Endodermal cell (in vitro differentiated cells): ENCODE results near the gene RNF225. TPM values are rescaled to one million over a fixed set of nuclear protein-coding genes. Genes with fewer than 3 reads are reported as not detected.
"Not testable (repeated sequence)": the region's sequence is repeated elsewhere in the genome, so short reads cannot be mapped to it uniquely, and the experiment has no call there.

ENCODE experiments used
- DNase-seq: peaks from one replicate; pipeline ENCODE4 v3.0.0-alpha.2; 2017
- H3K27ac ChIP-seq: 2 replicates; pipeline ENCODE4 v1.5.1; 2013; ENCODE audit warnings: mild to moderate bottlenecking, low read depth, low read length, moderate library complexity
- H3K27me3 ChIP-seq: 2 replicates; pipeline ENCODE4 v1.6.1; 2013; ENCODE audit warnings: mild to moderate bottlenecking, low read length, moderate library complexity; ENCODE audit not compliant: insufficient read depth, control insufficient read depth, poor library complexity, severe bottlenecking
- H3K36me3 ChIP-seq: 2 replicates; pipeline ENCODE4 v1.7.0; 2013; ENCODE audit warnings: mild to moderate bottlenecking, low read length, moderate library complexity; ENCODE audit not compliant: control insufficient read depth, insufficient read depth
- H3K4me1 ChIP-seq: one replicate; pipeline ENCODE4 v1.7.0; 2013; ENCODE audit warnings: low read length; ENCODE audit not compliant: control insufficient read depth, insufficient read depth
- H3K4me3 ChIP-seq: 2 replicates; pipeline ENCODE4 v1.5.1; 2013; ENCODE audit warnings: mild to moderate bottlenecking, low read length, moderate library complexity
- H3K9ac ChIP-seq: 2 replicates; pipeline ENCODE4 v1.6.1; 2013; ENCODE audit warnings: mild to moderate bottlenecking, low read length, moderate library complexity; ENCODE audit not compliant: poor library complexity, severe bottlenecking; ENCODE audit errors: extremely low read depth
- H3K9me3 ChIP-seq: 2 replicates; pipeline ENCODE4 v1.6.1; 2013; ENCODE audit warnings: mild to moderate bottlenecking, low read length, moderate library complexity; ENCODE audit not compliant: control insufficient read depth
- H3K27ac Mint-ChIP-seq: 2 replicates; pipeline ENCODE4 v1.8.0; 2020; ENCODE audit warnings: mixed read lengths
- H3K27me3 Mint-ChIP-seq: 2 replicates; pipeline ENCODE4 v1.8.0; 2021; ENCODE audit warnings: mild to moderate bottlenecking, mixed read lengths; ENCODE audit not compliant: insufficient read depth
- H3K36me3 Mint-ChIP-seq: 2 replicates; pipeline ENCODE4 v1.8.0; 2020; ENCODE audit warnings: low read depth, mixed read lengths
- H3K4me1 Mint-ChIP-seq: 2 replicates; pipeline ENCODE4 v1.8.0; 2020; ENCODE audit warnings: mixed read lengths
- H3K4me3 Mint-ChIP-seq: 2 replicates; pipeline ENCODE4 v1.8.0; 2020; ENCODE audit warnings: mild to moderate bottlenecking, moderate library complexity, mixed read lengths
- H3K9me3 Mint-ChIP-seq: 2 replicates; pipeline ENCODE4 v1.8.0; 2020; ENCODE audit warnings: mild to moderate bottlenecking, mixed read lengths
- CTCF ChIP-seq: fragments of 200-600 bp; sonication (generic); conservative IDR thresholded peaks from 2 replicates; pipeline ENCODE4 v1.5.0; 2021; ENCODE audit warnings: antibody characterized with exemption, mild to moderate bottlenecking
- WGBS, 2 experiments: methylation state at CpG; one replicate each; pipeline versions ENCODE4 v1.1.5 to v1.1.7; 2013; ENCODE audit warnings: missing lambda C conversion rate in 2 of 2, mixed read lengths in 1 of 2; ENCODE audit not compliant: insufficient coverage in 1 of 2, insufficient read length in 1 of 2; 5-methylcytosine and 5-hydroxymethylcytosine counted together
- total RNA-seq, 2 donors: library from RNA; stranded (reverse); fragmentation: NEBNext Ultra II Directional in 1 of 2; extraction: Animal tissue kit (Norgen Biotek cat#: 25700) in 1 of 2; gene quantifications; 2 replicates in 1 of 2; 3 replicates in 1 of 2; pipeline ENCODE4 v1.2.1, GENCODE V29; 2021

Gene RNF225
- total RNA-seq, 2 donors from 2014 or later = 0.82 to 0.92 TPM

DNA sequence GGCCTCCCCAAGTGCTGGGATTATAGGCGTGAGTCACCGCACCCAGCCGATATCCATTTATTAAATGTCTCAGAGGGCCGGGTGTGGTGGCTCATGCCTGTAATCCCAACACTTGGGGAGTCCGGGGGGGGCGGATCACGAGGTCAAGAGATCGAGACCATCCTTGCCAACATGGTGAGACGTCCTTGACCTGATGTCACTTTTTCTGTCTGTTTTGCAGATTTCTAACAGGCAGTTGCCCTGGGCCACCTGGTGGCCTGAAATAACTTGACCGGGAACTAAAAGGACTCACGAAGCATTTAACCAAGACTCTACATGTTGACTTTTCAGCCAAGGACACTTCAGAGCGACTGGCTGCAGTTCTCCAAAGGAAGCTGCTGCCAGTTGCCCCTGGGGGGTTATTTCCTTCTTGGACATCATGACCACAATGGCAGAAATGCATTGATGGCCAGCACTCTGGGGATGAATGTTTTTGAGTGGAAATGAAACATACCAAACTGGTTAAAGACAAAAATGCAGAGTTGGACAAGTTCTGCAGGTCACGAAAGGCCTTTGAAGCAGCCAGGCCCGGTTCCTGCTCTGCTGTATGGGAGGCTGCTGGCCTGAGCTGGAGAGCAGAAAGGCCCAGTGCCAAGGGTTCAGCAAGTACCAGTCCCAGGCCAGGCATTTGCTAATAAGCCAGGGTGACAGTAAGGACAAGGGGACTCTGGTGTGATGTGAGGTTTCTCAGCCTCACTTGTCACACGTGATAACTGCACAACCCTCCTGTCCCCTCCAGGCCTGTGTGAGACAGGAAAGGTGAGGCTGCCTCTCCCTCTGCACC lies 22.9 kb upstream of the RNF225 start:
- Histone ChIP-seq H3K4me3 (no peak overlapping the region), H3K27ac (no peak overlapping the region), H3K9ac (no peak overlapping the region), H3K4me1 (no peaks in the 10 kb centered on the region), H3K27me3 (no peaks in the 10 kb centered on the region), H3K36me3 (no peaks in the 10 kb centered on the region), H3K9me3 (no peaks in the 10 kb centered on the region)
- WGBS, 2 experiments = 84 to 89% methylated on average over 15 of the region's 15 CpGs
- peak; percentile 69 for DNase-seq
- Mint-ChIP-seq H3K27me3 (no peaks in the 10 kb centered on the region), H3K4me1 (no peaks in the 10 kb centered on the region), H3K27ac (no peak overlapping the region), H3K36me3 (peaks cover 4% of the 10 kb centered on the region), H3K9me3 (no peaks in the 10 kb centered on the region), H3K4me3 (no peak overlapping the region)
- peak; percentile 73 for TF ChIP-seq CTCF

DNA sequence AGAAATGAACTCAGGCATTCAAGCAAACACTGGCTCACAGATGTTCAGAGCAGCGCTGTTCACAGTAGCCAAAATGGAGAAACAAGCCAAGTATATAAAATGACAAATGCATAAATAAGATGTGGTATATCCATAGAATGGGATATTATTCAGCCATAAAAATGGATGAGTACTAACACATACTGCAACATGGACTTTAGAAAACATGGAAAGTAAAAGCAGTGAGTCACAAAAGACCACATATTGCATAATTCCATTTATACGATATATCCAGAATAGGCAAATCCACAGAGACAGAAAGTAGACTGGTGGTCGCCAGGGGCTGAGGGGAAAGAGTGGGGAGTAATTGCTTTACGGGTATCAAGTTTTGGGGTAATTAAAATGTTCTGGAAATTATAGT lies 21.3 kb upstream of the RNF225 start:
- no peaks in the 10 kb centered on the region for H3K4me1 ChIP-seq
- WGBS, 2 experiments = 89 to 97% methylated on average over 3 to 4 of the region's 4 CpGs
- H3K27ac Mint-ChIP-seq = no peak overlapping the region
- no peaks in the 10 kb centered on the region for H3K27me3 Mint-ChIP-seq
- no peak overlapping the region for H3K27ac ChIP-seq
- no peak overlapping the region for H3K4me3 ChIP-seq
- no peak overlapping the region for H3K9ac ChIP-seq
- H3K36me3 Mint-ChIP-seq = peaks cover 4% of the 10 kb centered on the region
- H3K36me3 ChIP-seq = no peaks in the 10 kb centered on the region
- H3K9me3 Mint-ChIP-seq = no peaks in the 10 kb centered on the region
- no peaks in the 10 kb centered on the region for H3K4me1 Mint-ChIP-seq
- DNase-seq = no peak
- no peak overlapping the region for H3K4me3 Mint-ChIP-seq
- no peaks in the 10 kb centered on the region for H3K27me3 ChIP-seq
- no peak for TF ChIP-seq CTCF
- no peaks in the 10 kb centered on the region for H3K9me3 ChIP-seq

- not testable (repeated sequence) for H3K4me3 Mint-ChIP-seq
Measured at GRCh38 chr19:58376724-58377123, 18.7 kb upstream of the RNF225 start.

More at GRCh38 chr19:58376724-58377123, 18.7 kb upstream of the RNF225 start:
- H3K27ac Mint-ChIP-seq, H3K27me3 Mint-ChIP-seq, H3K9me3 ChIP-seq, H3K27me3 ChIP-seq, H3K9ac ChIP-seq, H3K4me3 ChIP-seq, H3K27ac ChIP-seq, H3K36me3 Mint-ChIP-seq, H3K9me3 Mint-ChIP-seq, H3K36me3 ChIP-seq, H3K4me1 Mint-ChIP-seq, DNase-seq, H3K4me1 ChIP-seq: not testable (repeated sequence)
- 92 to 100% methylated on average over 4 to 7 of the region's 7 CpGs for WGBS, 2 experiments
